ENCODE measurements around the gene RHOF.
"Not testable (repeated sequence)": the region's sequence is repeated elsewhere in the genome, so short reads cannot be mapped to it uniquely, and the experiment has no call there.

RHOF gene

DNA sequence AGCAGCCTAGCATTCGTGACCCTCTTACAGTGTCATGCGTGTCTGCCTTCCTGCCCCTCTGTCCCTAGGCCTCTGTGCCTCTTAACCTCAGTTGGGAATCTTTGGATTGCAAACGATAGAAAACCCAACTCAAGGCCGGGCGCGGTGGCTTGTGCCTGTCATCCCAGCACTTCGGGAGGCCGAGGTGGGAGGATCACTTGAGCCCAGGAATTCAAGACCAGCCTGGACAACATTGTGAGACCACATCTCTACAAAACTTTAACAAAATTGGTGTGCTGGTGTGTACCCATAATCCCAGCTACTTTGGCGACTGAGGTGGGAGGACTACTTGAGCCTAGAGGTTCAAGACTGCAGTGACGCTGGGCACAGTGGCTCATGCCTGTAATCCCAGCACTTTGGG is 44.2 kb downstream of the RHOF start:
- in situ Hi-C loops (cut with HindIII; ENCODE audit: low pct_unique_long_range_greater_than_20kb, low sequenced_read_pairs): no loop called here
- TF ChIP-seq JUND (IDR thresholded peaks at IDR 0.05; ENCODE audit: low read depth): no peak
- DNase-seq (ENCODE audit: low read depth in 1 of 2, low spot score in 1 of 2): no peak

DNA sequence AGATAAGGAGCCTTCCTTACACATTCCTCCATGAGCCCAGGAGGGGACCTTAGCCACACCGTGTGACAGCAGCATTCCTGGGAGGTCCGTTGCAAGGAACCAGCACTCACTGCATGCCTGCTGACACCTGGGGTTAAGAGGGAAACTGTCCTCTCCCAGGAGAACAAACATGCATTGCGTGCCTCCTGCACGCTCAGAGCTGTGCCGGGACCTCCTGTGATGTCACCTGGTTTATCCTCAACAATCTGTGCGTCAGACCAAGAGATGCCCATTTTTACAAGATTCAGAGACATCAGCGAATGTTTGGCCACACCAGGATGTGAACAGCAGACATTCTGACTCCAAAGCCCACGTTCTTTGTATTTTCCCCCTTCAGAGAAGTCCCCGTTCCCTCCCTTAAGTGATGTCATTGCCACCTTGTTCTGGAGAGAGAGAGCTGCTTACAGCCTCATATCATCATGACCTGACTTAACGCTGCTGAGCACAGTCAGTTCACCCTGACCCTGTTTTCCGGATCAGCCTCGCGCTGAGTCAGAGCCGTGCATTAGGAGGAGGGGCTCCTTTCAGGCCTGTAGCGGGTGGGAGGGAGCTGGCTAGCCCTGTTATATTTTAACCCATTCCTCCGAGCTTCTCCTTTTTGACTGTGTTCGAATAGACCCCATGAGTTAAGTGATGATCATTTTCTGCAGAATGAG is 44.8 kb downstream of the RHOF start:
- in situ Hi-C loops (cut with HindIII; ENCODE audit: low pct_unique_long_range_greater_than_20kb, low sequenced_read_pairs): no loop called here
- DNase-seq (ENCODE audit: low read depth in 1 of 2, low spot score in 1 of 2): peak; percentile 46 to 83
- TF ChIP-seq JUND (IDR thresholded peaks at IDR 0.05; ENCODE audit: low read depth): no peak

DNA sequence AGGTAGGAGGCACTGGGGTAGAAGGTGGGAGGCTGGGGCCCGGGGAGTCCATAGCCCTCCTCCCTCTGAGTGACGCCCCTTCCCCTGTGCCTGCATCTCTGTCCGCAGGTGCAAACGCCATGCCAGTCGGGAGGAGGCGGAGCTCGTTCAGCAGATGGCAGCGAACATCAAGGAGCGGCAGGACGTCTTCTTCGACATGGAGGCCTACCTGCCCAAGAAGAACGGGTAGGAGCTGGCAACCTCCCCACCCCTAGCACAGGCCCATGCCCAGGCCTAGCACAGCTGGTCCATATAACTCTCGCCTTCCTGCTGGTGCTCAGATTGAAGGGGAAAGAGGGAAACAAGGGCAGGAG is 45.3 kb downstream of the RHOF start:
- in situ Hi-C loops (cut with HindIII; ENCODE audit: low pct_unique_long_range_greater_than_20kb, low sequenced_read_pairs): no loop called here
- DNase-seq (ENCODE audit: low read depth in 1 of 2, low spot score in 1 of 2): no peak
- TF ChIP-seq JUND (IDR thresholded peaks at IDR 0.05; ENCODE audit: low read depth): no peak

DNA sequence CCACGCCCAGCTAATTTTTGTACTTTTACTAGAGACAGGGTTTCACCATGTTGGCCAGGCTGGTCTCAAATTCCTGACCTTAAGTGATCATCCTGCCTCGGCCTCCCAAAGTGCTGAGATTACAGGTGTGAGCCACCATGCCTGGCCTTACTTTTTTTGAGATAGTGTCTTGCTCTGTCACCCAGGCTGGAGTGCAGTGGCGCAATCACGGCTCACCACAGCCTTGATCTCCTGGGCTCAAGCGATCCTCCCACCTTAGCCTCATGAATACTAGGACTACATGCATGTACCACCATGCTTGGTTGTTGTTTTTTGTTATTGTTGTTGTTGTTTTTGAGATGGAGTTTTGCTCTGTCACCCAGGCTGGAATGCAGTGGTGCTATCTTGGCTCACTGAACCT is 47.9 kb downstream of the RHOF start:
- in situ Hi-C loops (cut with HindIII; ENCODE audit: low pct_unique_long_range_greater_than_20kb, low sequenced_read_pairs); DNase-seq (ENCODE audit: low read depth in 1 of 2, low spot score in 1 of 2): not testable (repeated sequence)

DNA sequence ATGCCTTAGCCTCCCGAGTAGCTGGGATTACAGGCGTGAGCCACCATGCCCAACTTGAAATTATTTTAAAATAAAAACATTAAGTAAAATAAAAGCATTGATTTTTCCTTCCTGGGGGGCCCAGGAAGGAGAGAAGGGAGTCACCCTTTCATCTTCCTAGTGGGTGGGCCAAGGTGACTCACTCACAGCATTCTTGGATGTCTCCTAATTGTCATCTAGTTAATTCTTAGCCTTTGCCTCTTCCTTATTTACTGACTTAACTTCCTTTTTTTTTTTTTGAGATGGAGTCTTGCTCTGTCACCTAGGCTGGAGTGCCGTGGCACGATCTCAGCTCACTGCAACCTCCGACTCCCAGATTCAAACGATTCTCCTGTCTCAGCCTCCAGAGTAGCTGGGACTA is 51.7 kb downstream of the RHOF start:
- in situ Hi-C loops (cut with HindIII; ENCODE audit: low pct_unique_long_range_greater_than_20kb, low sequenced_read_pairs): no loop called here
- no peak for TF ChIP-seq JUND (IDR thresholded peaks at IDR 0.05; ENCODE audit: low read depth)
- DNase-seq (ENCODE audit: low read depth in 1 of 2, low spot score in 1 of 2): no peak

DNA sequence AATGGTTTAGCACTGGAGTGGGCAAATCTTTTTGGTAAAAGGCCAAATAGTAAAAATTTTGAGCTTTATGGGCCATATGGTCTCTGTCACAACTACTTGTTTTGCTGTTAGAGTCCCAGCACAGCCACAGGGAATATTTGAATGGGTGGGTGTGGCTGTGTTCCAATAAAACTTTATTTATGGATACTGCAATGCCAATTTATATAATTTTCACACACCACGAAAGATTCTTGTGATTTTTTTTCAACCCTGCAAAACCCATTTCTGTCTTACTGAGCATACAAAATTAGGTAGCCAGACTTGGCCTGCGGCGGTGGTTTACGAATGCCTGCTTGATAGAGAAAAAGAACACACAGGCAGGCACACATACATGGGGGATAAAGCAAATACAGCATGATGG is 52.6 kb downstream of the RHOF start:
- no peak for TF ChIP-seq JUND (IDR thresholded peaks at IDR 0.05; ENCODE audit: low read depth)
- in situ Hi-C loops (cut with HindIII; ENCODE audit: low pct_unique_long_range_greater_than_20kb, low sequenced_read_pairs): no loop called here

DNA sequence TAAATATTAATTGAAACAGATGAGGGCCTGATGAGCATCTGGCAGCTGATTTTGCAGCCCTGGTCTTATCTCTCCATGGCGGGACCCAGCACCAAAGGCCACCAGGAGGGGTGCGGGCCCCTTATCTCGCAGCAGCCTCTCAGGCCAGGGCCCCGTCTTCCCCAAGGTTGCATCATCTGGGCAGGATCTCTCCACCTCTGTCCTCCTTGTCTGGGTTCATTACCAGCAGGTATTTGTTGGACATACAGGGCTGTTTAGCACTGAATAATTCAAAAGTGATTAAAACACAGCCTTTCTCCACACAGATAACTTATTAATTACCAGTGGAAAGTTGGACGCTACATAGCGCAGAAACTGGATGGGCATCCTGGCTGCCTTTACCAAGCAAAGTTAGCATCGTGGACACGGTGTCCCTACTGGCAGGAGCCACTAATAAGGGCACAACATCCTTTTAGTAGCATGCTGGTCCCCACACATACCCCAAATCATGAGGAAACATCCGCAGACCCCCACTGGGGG is 55.1 kb downstream of the RHOF start:
- in situ Hi-C loops (cut with HindIII; ENCODE audit: low pct_unique_long_range_greater_than_20kb, low sequenced_read_pairs): no loop called here
- DNase-seq (ENCODE audit: low read depth in 1 of 2, low spot score in 1 of 2): no peak
- no peak for TF ChIP-seq JUND (IDR thresholded peaks at IDR 0.05; ENCODE audit: low read depth)

More for the DNA sequence above, 52.6 kb downstream of the RHOF start:
- no peak for DNase-seq (ENCODE audit: low read depth in 1 of 2, low spot score in 1 of 2)

DNA sequence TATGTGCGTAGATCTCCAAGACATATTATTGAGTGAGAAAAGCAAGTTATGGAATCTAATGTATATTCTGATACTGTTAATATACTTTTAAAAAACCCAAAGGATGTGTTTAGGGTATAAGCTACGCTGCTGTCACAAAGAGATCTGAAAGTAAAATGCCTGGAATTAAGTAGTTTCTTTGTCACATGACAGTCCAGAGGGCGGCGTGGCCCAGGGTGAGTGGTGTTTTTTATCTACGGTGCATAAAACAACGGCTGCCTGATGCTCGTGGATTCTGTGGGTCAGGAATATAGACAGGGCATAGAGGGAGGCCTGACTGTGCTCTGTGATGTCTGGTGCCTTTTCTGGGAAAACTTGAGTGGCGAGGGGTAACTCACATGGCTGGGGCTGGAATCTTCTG is 59.6 kb downstream of the RHOF start:
- no peak for TF ChIP-seq JUND (IDR thresholded peaks at IDR 0.05; ENCODE audit: low read depth)
- no peak for DNase-seq (ENCODE audit: low read depth in 1 of 2, low spot score in 1 of 2)
- in situ Hi-C loops (cut with HindIII; ENCODE audit: low pct_unique_long_range_greater_than_20kb, low sequenced_read_pairs): no loop called here

DNA sequence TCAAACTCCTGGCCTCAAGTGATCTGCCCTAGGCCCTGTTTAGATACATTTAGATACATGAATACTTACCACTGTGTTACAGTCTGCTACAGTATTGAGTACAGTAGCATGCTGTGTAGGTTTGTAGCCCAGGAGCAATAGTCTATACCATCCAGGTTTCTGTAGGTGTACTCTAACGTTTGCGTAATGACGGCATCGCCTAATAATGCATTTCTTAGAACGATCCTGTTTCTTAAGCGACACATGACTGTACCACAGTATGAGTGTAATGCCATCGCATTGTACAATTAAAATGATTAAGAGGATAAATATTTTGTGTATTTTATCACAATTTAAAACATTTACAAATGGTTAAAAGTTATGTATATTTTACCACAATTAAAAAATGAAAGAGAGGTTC is 62.0 kb downstream of the RHOF start:
- no peak for TF ChIP-seq JUND (IDR thresholded peaks at IDR 0.05; ENCODE audit: low read depth)
- in situ Hi-C loops (cut with HindIII; ENCODE audit: low pct_unique_long_range_greater_than_20kb, low sequenced_read_pairs): no loop called here
- DNase-seq (ENCODE audit: low read depth in 1 of 2, low spot score in 1 of 2): no peak

DNA sequence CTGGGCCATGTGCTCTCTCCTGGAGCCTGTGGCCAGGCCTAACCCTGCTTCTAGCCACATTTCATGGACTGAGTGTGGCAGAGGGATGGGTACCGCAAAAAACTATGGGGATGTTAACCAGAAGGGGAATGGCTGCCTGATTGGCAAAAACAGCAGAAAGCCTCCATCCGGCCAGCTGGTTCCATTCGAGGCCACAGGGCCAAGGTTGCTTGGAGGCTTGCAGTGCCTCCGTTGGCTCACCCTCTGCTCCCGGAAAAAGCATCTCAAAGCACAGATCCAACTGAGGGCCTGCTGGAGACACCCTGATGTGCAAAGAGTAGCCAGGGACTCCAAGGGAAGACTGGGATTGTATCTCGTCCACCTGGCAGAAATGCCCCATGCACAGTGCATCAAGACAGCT is 64.5 kb downstream of the RHOF start:
- in situ Hi-C loops (cut with HindIII; ENCODE audit: low pct_unique_long_range_greater_than_20kb, low sequenced_read_pairs): no loop called here
- no peak for TF ChIP-seq JUND (IDR thresholded peaks at IDR 0.05; ENCODE audit: low read depth)
- DNase-seq (ENCODE audit: low read depth in 1 of 2, low spot score in 1 of 2): no peak
